HG03196 (cell line): ENCODE data around the gene NFYC.
A peak's percentile ranks its signal among the peaks of the same experiment; 100 is the strongest.

Source experiments
- ATAC-seq: cut with Tn5 transposase; IDR thresholded peaks from one replicate; pipeline ENCODE4 v1.9.1; 2021; ENCODE audit not compliant: unreplicated experiment

Gene NFYC

GRCh38 chr1:40794974-40795715, 103.6 kb downstream of the NFYC start:
- ATAC-seq: no peak

DNA sequence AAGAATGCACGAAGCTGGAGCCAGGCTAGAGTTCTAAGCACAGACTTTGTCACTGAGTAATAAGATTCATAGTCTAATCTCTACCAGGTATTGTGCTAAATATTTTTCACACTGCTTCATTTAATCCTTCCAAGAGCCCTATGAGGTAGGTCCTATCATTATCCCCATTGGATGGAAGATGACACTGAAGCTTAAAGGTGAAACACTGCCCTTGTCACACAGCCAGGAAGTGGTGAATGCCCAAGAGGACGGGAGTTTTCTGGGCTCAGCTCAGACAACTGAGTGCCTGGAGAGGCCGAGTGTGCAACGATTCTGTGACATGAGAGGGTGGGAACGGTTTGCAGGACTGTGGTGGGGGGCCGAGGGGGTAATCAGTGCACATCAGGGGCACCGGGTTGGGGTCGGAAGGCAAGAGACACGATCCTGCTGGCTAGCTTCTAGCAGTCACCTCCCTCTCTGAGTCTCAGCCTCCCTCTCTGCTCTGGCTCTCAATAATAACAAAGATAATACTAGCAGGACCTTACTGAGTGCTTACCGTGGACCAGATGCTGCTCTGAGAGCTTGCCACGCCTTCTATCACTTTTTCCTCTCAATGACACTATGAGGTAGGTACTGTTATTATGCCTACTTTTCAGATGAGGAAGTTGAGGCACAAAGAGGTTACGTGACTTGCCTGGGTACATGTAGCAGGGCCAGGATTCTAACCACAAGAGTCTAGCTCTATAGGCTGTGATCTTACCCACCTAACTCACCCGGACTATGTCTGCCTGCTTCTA, 104.5 kb downstream of the NFYC start:
- no peak for ATAC-seq

DNA sequence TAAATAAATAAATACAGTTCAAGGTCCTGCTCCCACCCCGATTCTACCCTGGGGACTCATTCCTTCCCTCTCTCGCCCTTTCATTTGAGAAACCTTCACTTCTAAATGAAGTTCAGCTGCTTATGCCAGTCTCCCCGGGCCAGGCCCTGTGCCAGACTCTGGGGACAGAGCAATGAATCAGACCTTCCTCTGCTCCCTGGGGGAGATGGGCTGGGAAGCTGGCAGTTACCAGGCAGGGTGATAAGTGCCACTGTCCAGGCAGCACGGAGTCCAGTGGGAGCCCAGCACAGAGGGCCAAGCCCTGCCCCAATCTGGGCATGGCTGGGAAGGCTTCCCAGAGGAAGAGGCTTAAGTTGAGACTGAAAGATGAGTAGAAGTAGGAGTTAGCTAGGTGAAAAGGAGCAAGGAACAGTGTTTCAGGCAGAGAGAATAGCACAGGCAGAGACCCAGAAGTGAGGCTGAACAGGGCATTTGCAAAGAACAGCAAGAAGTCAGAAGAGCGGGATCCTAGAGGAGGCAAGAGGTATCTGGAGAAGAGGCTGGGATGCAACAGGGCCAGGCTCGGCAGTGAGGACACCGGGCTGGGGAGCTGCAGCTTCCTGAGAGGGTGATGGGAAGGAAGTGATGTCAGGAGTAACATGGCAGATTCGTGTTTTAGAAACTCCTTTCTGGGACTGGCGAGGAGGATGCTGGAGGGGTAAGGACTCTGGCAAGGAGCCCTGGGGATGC, 105.6 kb downstream of the NFYC start:
- no peak for ATAC-seq

DNA sequence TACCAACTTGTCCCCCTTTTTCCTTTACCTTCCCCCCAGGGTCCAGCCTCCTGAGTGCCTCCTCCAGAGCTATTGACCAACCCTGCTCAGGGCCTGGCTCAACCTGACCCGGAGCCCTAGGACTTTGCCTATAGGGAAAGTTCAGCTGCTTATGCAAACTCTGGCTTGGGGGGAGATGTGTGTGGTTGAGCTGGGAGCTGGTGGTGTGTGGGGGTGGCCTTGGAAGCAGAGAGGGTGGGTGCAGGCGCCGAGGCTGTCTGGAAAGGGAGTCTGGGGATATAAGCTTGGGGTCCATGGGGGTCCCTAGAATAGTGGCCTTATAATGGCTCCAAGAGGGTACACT, 106.1 kb downstream of the NFYC start:
- no peak for ATAC-seq

DNA sequence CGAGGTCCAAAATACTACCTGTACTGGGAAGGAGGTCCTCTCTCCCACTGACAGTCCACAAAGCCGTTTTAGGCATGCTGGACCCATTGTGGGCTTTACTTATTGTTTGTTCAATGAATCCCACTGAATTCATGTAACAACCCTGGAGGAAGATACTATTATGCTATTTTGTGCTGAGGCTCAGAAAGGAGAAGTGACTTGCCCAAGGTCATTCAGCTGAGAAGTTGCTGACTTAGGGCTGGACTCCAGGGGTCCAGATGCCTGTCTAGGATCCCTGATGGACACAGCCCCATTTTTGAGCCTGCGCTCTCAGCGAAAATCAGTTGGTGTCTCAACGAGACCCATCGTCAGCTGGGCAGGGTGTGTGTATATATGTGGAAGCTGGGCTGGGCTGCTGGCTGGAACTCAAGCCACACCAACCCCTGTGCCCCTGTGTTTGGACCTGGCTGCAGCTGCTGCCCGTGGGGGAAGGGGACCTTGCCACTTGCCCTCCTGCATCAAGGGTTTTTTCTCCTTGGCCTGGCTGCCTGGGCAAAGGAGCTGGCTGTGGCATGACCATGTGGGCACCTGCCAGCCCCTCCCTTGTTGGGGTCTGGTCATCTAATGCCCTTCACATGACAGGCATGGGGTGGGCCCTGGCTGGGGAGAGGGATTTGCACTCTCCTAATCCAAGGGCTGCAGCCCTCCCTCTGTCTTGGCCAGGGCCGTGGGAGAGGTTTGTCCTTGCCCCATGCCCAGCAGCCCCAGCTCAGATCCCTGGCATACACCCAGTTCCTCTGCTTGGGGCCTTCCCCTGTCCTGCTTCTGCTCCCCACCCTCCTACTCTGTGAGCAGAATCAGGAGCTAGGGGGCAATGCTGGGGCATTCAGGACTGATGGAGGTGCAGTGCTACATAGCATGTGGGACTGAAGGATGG, 107.1 kb downstream of the NFYC start:
- ATAC-seq: no peak

GRCh38 chr1:40799351-40799867, 107.9 kb downstream of the NFYC start:
- no peak for ATAC-seq

GRCh38 chr1:40801742-40802077, 110.2 kb downstream of the NFYC start:
- ATAC-seq: no peak

- peak; percentile 40 for ATAC-seq
Measured at GRCh38 chr1:40802078-40802741, 110.7 kb downstream of the NFYC start.

DNA sequence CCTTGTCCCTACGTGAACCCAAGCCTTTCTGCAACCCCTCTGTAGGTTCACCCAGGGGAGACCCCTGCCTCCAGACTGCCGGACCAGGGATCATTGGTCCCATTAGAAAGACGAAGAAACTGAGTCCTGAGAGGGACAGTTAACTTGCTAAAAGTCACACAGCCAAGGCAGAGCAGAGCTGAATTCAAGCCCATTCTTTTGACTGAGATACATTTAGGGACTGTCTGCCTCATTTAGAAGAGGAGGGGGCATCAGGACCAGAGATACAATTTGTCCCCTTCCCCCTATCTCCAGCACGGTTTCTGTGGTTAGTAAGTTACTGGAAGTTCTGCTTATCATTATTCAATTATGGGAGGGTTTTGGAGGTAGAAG, 111.2 kb downstream of the NFYC start:
- ATAC-seq: no peak

DNA sequence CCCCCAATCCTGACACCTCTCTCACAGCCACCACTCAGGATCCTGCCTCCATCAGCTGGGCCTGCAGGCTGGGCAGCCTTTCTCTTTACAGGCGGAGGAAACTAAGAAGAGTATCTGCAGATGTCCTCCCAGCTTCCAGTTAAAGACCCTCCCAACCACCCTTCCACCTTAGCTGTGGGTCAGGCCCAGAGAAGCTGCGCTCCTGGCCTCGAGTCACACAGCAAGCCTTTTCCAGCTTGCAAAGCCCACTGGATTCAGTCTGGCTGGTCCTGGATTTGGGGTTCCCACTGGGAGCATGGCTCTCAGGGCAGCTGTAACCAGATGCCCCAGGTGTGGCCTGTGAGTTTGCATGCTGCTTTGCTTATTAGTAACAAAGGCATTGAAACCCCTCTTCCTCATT, 111.9 kb downstream of the NFYC start:
- ATAC-seq: no peak

DNA sequence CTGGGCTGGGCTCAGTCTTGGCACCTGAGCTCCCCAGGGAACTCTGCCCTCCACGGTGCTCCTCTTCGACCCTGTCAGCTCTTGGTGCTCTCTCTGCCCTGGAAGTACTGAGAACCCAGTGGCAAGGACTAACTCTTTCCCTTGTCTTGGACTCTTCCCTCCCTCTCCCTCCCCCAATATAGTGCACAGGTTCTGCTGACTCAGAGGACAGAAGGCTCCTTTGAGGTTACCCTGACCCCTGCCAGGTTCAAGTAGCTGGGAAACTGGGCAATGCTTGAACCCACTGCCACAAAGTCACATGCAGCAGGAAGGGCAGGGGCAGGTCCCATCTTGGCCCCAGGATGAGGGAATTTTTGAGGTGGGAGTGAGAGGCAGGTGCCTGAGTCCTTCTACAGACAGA, 112.4 kb downstream of the NFYC start:
- ATAC-seq: no peak

GRCh38 chr1:40806240-40806639, 114.7 kb downstream of the NFYC start:
- no peak for ATAC-seq

GRCh38 chr1:40806731-40807695, 115.5 kb downstream of the NFYC start:
- ATAC-seq: no peak

DNA sequence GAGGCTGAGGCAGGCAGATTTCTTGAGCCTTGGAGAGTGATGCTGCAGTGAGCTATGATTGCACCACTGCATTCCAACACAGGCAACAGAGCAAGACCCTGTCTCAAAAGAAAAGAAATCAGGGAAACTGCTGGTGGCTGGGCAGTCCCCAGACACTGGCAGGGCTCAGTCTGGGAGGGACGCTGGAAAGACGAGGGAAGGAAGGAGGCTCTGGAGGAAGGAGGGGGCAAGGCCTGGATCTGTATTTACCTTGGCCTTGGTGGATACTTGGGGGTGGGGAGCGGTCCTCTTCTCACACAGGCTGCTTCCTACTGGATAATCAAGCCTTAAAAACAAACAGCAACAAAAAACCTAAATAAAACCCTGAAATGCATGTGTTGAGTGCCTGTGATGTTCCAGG, 116.5 kb downstream of the NFYC start:
- no peak for ATAC-seq

- no peak for ATAC-seq
Measured at GRCh38 chr1:40808444-40808843, 116.9 kb downstream of the NFYC start.

GRCh38 chr1:40808909-40809308, 117.4 kb downstream of the NFYC start:
- no peak for ATAC-seq

GRCh38 chr1:40810927-40811326, 119.4 kb downstream of the NFYC start:
- no peak for ATAC-seq

- ATAC-seq: no peak
Measured at GRCh38 chr1:40815420-40815819, 123.9 kb downstream of the NFYC start.

DNA sequence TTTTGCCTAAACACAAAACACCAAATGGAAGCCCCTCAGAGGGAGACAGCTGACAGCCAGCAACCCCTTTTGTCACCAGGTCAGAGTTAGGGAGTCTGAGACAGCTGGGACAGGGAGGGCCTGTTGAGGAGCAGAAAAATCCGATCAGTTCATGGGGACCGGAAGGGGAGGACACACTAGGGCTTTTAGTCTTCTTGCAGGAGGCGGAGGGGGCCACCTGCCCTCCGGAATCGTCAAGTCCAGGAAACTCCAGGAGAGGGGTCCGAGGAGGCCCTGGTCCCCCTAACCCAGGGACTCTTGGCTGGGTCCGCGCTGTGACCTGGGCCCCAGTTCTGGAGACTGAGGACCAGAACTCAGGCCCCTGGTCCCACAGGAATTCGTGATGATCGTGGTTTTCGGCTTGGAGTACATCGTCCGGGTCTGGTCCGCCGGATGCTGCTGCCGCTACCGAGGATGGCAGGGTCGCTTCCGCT, 126.3 kb downstream of the NFYC start:
- no peak for ATAC-seq
